K562 (cell line): ENCODE results near the gene ZNF581. TPM values are rescaled to one million over a fixed set of nuclear protein-coding genes. Genes with fewer than 3 reads are reported as not detected.

Source experiments
- CHD7 ChIP-seq: fragments of 200-600 bp; sonication (generic); IDR thresholded peaks from one replicate; pipeline ENCODE4 v1.6.1; 2012; ENCODE audit warnings: mild to moderate bottlenecking, low read depth, low read length, inconsistent platforms
- EWSR1 ChIP-seq: fragments of 450-650 bp; IDR thresholded peaks from 2 replicates; pipeline ENCODE4 v1.6.1; 2018; ENCODE audit warnings: borderline replicate concordance, mild to moderate bottlenecking, low read depth, moderate library complexity; ENCODE audit not compliant: partially characterized antibody
- FOXK1 ChIP-seq: sonication (generic); formaldehyde crosslinking; IDR thresholded peaks from 2 replicates; pipeline ENCODE4 v1.8.0; 2022; ENCODE audit warnings: missing genetic modification reagents, mild to moderate bottlenecking, borderline replicate concordance
- HDAC1 ChIP-seq, 2 experiments: fragments of 450-650 bp; IDR thresholded peaks; 2 replicates each; pipeline ENCODE4 v1.6.1; 2016 to 2017; ENCODE audit warnings: inconsistent platforms in 1 of 2, mild to moderate bottlenecking in 1 of 2, moderate library complexity in 1 of 2
- MLX ChIP-seq, 2 experiments: fragments of 450-650 bp in 1 of 2; sonication (generic) in 1 of 2; formaldehyde crosslinking; conservative IDR thresholded peaks; 2 replicates each; pipeline versions ENCODE4 v1.4.0 to v1.8.1; 2020 to 2022; ENCODE audit warnings: mild to moderate bottlenecking in 1 of 2, missing genetic modification reagents in 1 of 2
- PTTG1 ChIP-seq: fragments of 450-650 bp; IDR thresholded peaks from 2 replicates; pipeline ENCODE4 v1.6.1; 2016; ENCODE audit warnings: low read depth, mild to moderate bottlenecking, missing genetic modification characterization, missing compliant biosample characterization
- RBM25 ChIP-seq: fragments of 200-400 bp; formaldehyde crosslinking; IDR thresholded peaks from 2 replicates; pipeline ENCODE4 v1.6.1; 2018; ENCODE audit warnings: low read length, low read depth, moderate library complexity; ENCODE audit not compliant: severe bottlenecking
- RCOR1 ChIP-seq, 2 experiments: IDR thresholded peaks; 2 replicates each; pipeline ENCODE4 v1.6.1; 2012; ENCODE audit warnings: low read depth in 2 of 2, low read length in 2 of 2, borderline replicate concordance in 1 of 2, improper control_type of control experiment in 1 of 2
- RFX7 ChIP-seq: fragments of 250-450 bp; sonication (Bioruptor Pico); IDR thresholded peaks from 2 replicates; pipeline ENCODE4 v1.5.1; 2021; ENCODE audit warnings: mild to moderate bottlenecking
- TRIM28 ChIP-seq: fragments of 450-650 bp; IDR thresholded peaks from 2 replicates; pipeline ENCODE4 v1.6.1; 2017
- ZNF41 ChIP-seq: fragments of 250-450 bp; sonication (Bioruptor Pico); conservative IDR thresholded peaks from 2 replicates; pipeline ENCODE4 v1.4.0; 2020; ENCODE audit warnings: mild to moderate bottlenecking
- ZNF778 ChIP-seq: fragments of 450-650 bp; formaldehyde crosslinking; IDR thresholded peaks from 2 replicates; pipeline ENCODE4 v1.4.0; 2020; ENCODE audit warnings: mild to moderate bottlenecking, moderate library complexity
- ZNF780A ChIP-seq: fragments of 250-450 bp; sonication (Bioruptor Pico); IDR thresholded peaks from 2 replicates; pipeline ENCODE4 v1.5.0; 2021; ENCODE audit warnings: mild to moderate bottlenecking
- polyA plus RNA-seq, 8 experiments: library from polyadenylated mRNA; depleted of rRNA in 4 of 8; stranded (reverse) in 5 of 8; unstranded in 3 of 8; fragments of >200 nt; fragmentation: Nextera tagmentation in 2 of 8; fragmentation: Illumina TruSeq in 1 of 8; extraction: Ambion mirVana in 2 of 8; extraction: Trizol in 1 of 8; gene quantifications; 2 replicates each; pipeline versions ENCODE4 v1.2.1 to v1.2.3, GENCODE V29; 2011 to 2014; ENCODE audit warnings: inconsistent platforms in 1 of 8, missing spikeins in 1 of 8
- total RNA-seq, 7 experiments: library from RNA; depleted of rRNA in 6 of 7; stranded (reverse); fragments of >200 nt in 6 of 7; fragmentation: Illumina TruSeq in 2 of 7; extraction: Trizol in 2 of 7; gene quantifications; 2 replicates each; pipeline versions ENCODE4 v1.2.1 to v1.2.3, GENCODE V29; 2011 to 2021; ENCODE audit warnings: low replicate concordance in 1 of 7
- TF ChIP-seq, protein P1 (sequence below): fragments of 250-450 bp; sonication (Bioruptor Pico); IDR thresholded peaks from 2 replicates; pipeline ENCODE4 v1.5.0; 2022; ENCODE audit warnings: mild to moderate bottlenecking

ZNF581 gene
- total and polyA plus RNA-seq, 9 of the 15 experiments (the other 6 are each of a cell fraction or from before 2014, with no cell fraction given), result 2.4 to 39.4 (median 15.4) TPM

DNA sequence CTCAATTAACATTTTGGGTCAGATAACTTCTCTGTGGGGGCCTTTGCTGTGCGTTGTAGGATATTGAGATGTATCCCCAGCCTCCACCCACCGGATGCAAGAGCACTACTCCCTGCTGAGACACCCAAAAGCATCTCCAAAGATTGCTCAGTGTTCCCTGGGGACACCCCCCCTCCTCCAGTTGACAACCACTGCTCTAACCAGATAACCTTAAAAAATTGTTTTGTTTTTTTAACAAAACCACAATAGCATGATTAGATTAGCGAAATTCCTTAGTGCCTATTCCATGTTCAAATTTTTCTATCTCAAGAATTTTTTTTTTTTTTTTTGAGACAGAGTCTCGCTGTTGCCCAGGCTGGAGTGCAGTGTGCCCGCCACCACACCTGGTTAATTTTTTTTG is 29.0 kb downstream of the ZNF581 start (continued):
- TF ChIP-seq RCOR1 (IDR thresholded peaks at IDR 0.05; ENCODE audit: borderline replicate concordance in 1 of 2, low read depth in 2 of 2, low read length in 2 of 2) (peak; percentile 29 to 90; a peak in 2 of 4 replicates), RFX7 (CRISPR knock-in tag) (no peak), RBM25 (no peak), ZNF41 (CRISPR knock-in tag) (no peak), EWSR1 (no peak), ZNF778 (CRISPR knock-in tag) (no peak), HDAC1 (IDR thresholded peaks at IDR 0.05) (no peak), CHD7 (no peak), FOXK1 (CRISPR knock-in tag) (no peak), MLX (CRISPR knock-in tag; conservative IDR thresholded peaks at IDR 0.05) (no peak), PTTG1 (tag) (no peak), ZNF780A (CRISPR knock-in tag) (no peak), TRIM28 (no peak)
- TF ChIP-seq, protein P1, sequence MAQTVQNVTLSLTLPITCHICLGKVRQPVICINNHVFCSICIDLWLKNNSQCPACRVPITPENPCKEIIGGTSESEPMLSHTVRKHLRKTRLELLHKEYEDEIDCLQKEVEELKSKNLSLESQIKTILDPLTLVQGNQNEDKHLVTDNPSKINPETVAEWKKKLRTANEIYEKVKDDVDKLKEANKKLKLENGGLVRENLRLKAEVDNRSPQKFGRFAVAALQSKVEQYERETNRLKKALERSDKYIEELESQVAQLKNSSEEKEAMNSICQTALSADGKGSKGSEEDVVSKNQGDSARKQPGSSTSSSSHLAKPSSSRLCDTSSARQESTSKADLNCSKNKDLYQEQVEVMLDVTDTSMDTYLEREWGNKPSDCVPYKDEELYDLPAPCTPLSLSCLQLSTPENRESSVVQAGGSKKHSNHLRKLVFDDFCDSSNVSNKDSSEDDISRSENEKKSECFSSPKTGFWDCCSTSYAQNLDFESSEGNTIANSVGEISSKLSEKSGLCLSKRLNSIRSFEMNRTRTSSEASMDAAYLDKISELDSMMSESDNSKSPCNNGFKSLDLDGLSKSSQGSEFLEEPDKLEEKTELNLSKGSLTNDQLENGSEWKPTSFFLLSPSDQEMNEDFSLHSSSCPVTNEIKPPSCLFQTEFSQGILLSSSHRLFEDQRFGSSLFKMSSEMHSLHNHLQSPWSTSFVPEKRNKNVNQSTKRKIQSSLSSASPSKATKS, result no peak
